ENCODE data around the gene DHRS13.

DNA sequence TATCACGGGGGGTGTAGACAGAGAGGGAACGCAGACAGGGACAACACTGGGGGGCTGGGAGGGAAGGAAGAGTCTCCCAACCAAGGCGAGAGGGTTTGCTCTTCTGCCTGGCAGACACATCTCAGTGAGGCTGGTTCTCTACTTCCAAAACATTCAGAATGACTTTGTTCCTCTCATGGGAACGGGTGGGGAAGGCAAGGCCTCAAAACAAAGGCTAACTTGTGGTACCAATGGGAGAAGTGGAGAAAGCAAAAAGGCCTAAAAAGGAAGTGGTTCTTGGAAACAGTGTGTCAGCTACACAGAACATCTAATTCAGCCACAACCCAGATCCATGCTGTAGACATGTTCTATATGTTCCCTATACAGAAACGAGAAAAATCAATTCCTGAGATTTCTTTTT lies 12.9 kb downstream of the DHRS13 start:
- TF ChIP-seq, protein P1, sequence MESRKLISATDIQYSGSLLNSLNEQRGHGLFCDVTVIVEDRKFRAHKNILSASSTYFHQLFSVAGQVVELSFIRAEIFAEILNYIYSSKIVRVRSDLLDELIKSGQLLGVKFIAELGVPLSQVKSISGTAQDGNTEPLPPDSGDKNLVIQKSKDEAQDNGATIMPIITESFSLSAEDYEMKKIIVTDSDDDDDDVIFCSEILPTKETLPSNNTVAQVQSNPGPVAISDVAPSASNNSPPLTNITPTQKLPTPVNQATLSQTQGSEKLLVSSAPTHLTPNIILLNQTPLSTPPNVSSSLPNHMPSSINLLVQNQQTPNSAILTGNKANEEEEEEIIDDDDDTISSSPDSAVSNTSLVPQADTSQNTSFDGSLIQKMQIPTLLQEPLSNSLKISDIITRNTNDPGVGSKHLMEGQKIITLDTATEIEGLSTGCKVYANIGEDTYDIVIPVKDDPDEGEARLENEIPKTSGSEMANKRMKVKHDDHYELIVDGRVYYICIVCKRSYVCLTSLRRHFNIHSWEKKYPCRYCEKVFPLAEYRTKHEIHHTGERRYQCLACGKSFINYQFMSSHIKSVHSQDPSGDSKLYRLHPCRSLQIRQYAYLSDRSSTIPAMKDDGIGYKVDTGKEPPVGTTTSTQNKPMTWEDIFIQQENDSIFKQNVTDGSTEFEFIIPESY (IDR thresholded peaks at IDR 0.05) = no peak
- TF ChIP-seq, protein P2, sequence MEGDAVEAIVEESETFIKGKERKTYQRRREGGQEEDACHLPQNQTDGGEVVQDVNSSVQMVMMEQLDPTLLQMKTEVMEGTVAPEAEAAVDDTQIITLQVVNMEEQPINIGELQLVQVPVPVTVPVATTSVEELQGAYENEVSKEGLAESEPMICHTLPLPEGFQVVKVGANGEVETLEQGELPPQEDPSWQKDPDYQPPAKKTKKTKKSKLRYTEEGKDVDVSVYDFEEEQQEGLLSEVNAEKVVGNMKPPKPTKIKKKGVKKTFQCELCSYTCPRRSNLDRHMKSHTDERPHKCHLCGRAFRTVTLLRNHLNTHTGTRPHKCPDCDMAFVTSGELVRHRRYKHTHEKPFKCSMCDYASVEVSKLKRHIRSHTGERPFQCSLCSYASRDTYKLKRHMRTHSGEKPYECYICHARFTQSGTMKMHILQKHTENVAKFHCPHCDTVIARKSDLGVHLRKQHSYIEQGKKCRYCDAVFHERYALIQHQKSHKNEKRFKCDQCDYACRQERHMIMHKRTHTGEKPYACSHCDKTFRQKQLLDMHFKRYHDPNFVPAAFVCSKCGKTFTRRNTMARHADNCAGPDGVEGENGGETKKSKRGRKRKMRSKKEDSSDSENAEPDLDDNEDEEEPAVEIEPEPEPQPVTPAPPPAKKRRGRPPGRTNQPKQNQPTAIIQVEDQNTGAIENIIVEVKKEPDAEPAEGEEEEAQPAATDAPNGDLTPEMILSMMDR (IDR thresholded peaks at IDR 0.05 in 2 of 3, conservative IDR thresholded peaks at IDR 0.05 in 1 of 3; ENCODE audit: control insufficient read depth in 2 of 3, extremely low read depth in 1 of 3, insufficient read depth in 1 of 3, low read depth in 3 of 3, low read length in 3 of 3) = no peak
- TF ChIP-seq HCFC1 (IDR thresholded peaks at IDR 0.05; ENCODE audit: low read length) = no peak
- no peak for TF ChIP-seq SMC3 (IDR thresholded peaks at IDR 0.05; ENCODE audit: borderline replicate concordance, low read length)
- no peak for TF ChIP-seq POLR2AphosphoS2 (IDR thresholded peaks at IDR 0.05; ENCODE audit: low read depth, low read length)
- TF ChIP-seq BHLHE40 (IDR thresholded peaks at IDR 0.05; ENCODE audit: borderline replicate concordance in 1 of 2, low read depth in 2 of 2, low read length in 1 of 2) = no peak
- no peak for TF ChIP-seq POLR2A (IDR thresholded peaks at IDR 0.05; ENCODE audit: low read depth, low read length)
- TF ChIP-seq, protein P3, sequence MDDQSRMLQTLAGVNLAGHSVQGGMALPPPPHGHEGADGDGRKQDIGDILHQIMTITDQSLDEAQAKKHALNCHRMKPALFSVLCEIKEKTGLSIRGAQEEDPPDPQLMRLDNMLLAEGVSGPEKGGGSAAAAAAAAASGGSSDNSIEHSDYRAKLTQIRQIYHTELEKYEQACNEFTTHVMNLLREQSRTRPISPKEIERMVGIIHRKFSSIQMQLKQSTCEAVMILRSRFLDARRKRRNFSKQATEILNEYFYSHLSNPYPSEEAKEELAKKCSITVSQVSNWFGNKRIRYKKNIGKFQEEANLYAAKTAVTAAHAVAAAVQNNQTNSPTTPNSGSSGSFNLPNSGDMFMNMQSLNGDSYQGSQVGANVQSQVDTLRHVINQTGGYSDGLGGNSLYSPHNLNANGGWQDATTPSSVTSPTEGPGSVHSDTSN (IDR thresholded peaks at IDR 0.05; ENCODE audit: insufficient replicate concordance, low read depth, low read length) = no peak
- TF ChIP-seq MTA3 (IDR thresholded peaks at IDR 0.05; ENCODE audit: borderline replicate concordance, low read length) = no peak
- TF ChIP-seq NFIC (IDR thresholded peaks at IDR 0.05; ENCODE audit: low read depth, low read length) = no peak
- TF ChIP-seq EGR1 (IDR thresholded peaks at IDR 0.05; ENCODE audit: borderline replicate concordance in 1 of 2, low read depth in 2 of 2, low read length in 2 of 2) = no peak
- no peak for TF ChIP-seq POLR2AphosphoS5 (IDR thresholded peaks at IDR 0.05; ENCODE audit: low read length)
- TF ChIP-seq SREBF2 (IDR thresholded peaks at IDR 0.05; ENCODE audit: low read length) = no peak
- TF ChIP-seq, protein P4, sequence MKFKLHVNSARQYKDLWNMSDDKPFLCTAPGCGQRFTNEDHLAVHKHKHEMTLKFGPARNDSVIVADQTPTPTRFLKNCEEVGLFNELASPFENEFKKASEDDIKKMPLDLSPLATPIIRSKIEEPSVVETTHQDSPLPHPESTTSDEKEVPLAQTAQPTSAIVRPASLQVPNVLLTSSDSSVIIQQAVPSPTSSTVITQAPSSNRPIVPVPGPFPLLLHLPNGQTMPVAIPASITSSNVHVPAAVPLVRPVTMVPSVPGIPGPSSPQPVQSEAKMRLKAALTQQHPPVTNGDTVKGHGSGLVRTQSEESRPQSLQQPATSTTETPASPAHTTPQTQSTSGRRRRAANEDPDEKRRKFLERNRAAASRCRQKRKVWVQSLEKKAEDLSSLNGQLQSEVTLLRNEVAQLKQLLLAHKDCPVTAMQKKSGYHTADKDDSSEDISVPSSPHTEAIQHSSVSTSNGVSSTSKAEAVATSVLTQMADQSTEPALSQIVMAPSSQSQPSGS (IDR thresholded peaks at IDR 0.05; ENCODE audit: low read length) = no peak

Measured in GM12878 (cell line).